GM23338 (cell line): ENCODE data around the gene COPB2.

ENCODE experiments used
- CREB1 ChIP-seq: fragments of 250-450 bp; sonication (Bioruptor Pico); IDR thresholded peaks from 2 replicates; pipeline ENCODE4 v1.5.0; 2020; ENCODE audit warnings: low read depth, mild to moderate bottlenecking, moderate library complexity
- CTCF ChIP-seq, 2 experiments: fragments of 200-600 bp in 1 of 2; sonication (generic) in 1 of 2; conservative IDR thresholded peaks; 2 replicates each; pipeline versions ENCODE4 v1.5.1 to v1.6.1; 2016 to 2017; ENCODE audit warnings: antibody characterized with exemption in 2 of 2, low read depth in 2 of 2, mild to moderate bottlenecking in 2 of 2, moderate library complexity in 1 of 2
- ETS1 ChIP-seq: IDR thresholded peaks from 2 replicates; pipeline ENCODE4 v1.6.1; 2016; ENCODE audit warnings: antibody characterized with exemption
- EZH2 ChIP-seq: fragments of 200-600 bp; sonication (generic); IDR thresholded peaks from one replicate; pipeline ENCODE4 v1.8.0; 2017; ENCODE audit warnings: antibody characterized with exemption, mild to moderate bottlenecking, low read depth; ENCODE audit not compliant: unreplicated experiment
- EZH2phosphoT487 ChIP-seq: fragments of 200-600 bp; sonication (generic); IDR thresholded peaks from one replicate; pipeline ENCODE4 v1.8.1; 2018; ENCODE audit warnings: antibody characterized with exemption; ENCODE audit not compliant: unreplicated experiment
- NANOG ChIP-seq: IDR thresholded peaks from 2 replicates; pipeline ENCODE4 v1.6.1; 2016; ENCODE audit warnings: antibody characterized with exemption, borderline replicate concordance
- POLR2AphosphoS5 ChIP-seq: IDR thresholded peaks from 2 replicates; pipeline ENCODE4 v1.6.1; 2016; ENCODE audit warnings: antibody characterized with exemption, low read depth
- REST ChIP-seq: IDR thresholded peaks from one replicate; pipeline ENCODE4 v1.6.1; 2018; ENCODE audit warnings: antibody characterized with exemption; ENCODE audit not compliant: unreplicated experiment
- STAT1 ChIP-seq: IDR thresholded peaks from one replicate; pipeline ENCODE4 v1.6.1; 2016; ENCODE audit warnings: antibody characterized with exemption; ENCODE audit not compliant: unreplicated experiment
- ZNF114 ChIP-seq: fragments of 250-450 bp; sonication (Bioruptor Pico); IDR thresholded peaks from 2 replicates; pipeline ENCODE4 v1.5.0; 2020; ENCODE audit warnings: mild to moderate bottlenecking, moderate library complexity

GRCh38 chr3:139418144-139418543 is 28.7 kb upstream of the COPB2 start:
- no peak for TF ChIP-seq STAT1
- TF ChIP-seq POLR2AphosphoS5, result no peak
- no peak for TF ChIP-seq EZH2
- no peak for TF ChIP-seq CTCF (conservative IDR thresholded peaks at IDR 0.05; ENCODE audit: low read depth in 2 of 2)
- no peak for TF ChIP-seq EZH2phosphoT487
- no peak for TF ChIP-seq REST
- TF ChIP-seq ETS1, result no peak
- TF ChIP-seq ZNF114 (CRISPR knock-in tag), result no peak
- TF ChIP-seq NANOG, result no peak
- no peak for TF ChIP-seq CREB1 (CRISPR knock-in tag)
